Measurements from ENCODE around the gene PCSK1N.

DNA sequence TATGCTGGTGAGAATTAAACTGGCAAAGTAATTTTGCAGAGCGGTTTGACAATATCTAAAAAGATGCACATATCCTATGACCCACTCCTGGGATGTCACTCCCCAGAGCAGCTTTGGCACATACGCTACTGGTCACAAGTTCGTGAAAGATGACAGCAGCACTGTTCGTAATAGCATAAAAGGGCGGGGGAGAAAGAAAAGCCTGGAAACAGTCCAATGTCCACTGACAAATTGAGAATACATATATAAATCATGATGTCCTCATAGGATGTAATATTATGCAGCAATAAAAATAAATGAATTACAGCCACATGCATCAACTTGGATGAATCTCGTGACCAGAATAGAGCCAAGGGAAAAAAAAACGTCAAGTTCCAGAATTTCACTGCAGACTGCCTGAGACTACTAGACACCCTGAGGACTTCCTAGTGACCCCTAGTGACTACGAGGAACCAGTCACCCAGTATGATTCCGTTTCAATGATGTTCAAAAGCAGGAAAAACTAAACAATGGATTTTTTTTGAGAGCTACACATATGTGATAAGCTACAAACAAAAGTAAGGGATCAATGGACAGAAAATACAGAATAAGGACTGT, 1.8 kb downstream of the PCSK1N start:
- TF ChIP-seq CTCF (IDR thresholded peaks at IDR 0.05; ENCODE audit: poor library complexity) (no peak), EZH2 (IDR thresholded peaks at IDR 0.05; ENCODE audit: borderline replicate concordance) (no peak), EZH2phosphoT487 (IDR thresholded peaks at IDR 0.05; ENCODE audit: low read depth, severe bottlenecking, unreplicated experiment) (no peak)

Measured in hepatocyte (in vitro differentiated cells).